NCI-H1436 (cell line): ENCODE measurements around the gene RNF4.
"Not testable (repeated sequence)": the region's sequence is repeated elsewhere in the genome, so short reads cannot be mapped to it uniquely, and the experiment has no call there.

ENCODE experiments used
- DNase-seq: peaks from one replicate; lab custom pipeline; 2025; lab: John Stamatoyannopoulos, UW

Gene RNF4

DNA sequence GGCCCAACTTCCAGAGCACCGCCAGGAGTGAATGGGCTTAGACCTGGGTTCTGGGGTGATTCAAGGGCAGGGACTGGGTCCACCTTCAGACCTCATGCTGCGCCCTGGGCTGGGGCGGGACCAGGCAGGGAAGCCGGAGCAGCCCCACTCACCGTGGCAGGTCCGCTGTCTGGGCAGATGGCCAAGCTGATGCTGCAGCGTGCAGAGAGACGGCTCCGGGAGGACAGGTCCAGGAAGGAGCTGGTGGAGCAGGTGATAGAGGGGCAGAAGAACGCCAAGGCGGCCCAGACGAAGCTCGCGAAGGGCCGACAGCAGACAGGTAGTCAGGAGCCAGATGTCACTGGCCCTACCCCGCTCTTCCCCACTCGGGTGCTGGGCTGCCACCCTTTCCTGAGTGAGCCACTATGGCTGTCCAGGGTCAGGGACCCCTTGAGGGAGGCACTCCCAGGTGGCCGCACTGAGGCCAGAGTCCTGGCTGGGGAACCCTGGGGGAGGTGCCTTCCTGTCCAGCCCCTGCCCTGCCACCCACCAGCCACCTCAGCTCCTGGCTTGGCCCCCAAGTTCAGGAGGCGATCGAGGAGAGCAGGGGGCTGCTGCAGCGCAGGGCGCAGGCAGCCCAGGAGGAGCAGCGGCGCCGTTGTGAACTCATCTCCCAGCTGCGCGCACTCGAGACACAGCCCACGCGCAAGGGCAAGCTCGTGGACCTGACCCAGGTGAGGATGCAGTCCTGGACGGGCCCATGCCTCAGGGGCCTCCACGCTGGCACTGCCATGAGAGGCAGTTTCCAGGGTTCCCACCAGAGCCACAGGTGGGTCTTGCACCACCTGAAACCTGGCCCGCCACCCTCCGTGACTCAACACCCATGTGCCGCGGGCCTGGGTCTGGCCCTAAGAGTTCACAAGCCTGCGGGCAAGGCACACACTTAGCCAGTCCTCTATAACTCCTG, 10.1 kb upstream of the RNF4 start:
- DNase-seq = no peak

DNA sequence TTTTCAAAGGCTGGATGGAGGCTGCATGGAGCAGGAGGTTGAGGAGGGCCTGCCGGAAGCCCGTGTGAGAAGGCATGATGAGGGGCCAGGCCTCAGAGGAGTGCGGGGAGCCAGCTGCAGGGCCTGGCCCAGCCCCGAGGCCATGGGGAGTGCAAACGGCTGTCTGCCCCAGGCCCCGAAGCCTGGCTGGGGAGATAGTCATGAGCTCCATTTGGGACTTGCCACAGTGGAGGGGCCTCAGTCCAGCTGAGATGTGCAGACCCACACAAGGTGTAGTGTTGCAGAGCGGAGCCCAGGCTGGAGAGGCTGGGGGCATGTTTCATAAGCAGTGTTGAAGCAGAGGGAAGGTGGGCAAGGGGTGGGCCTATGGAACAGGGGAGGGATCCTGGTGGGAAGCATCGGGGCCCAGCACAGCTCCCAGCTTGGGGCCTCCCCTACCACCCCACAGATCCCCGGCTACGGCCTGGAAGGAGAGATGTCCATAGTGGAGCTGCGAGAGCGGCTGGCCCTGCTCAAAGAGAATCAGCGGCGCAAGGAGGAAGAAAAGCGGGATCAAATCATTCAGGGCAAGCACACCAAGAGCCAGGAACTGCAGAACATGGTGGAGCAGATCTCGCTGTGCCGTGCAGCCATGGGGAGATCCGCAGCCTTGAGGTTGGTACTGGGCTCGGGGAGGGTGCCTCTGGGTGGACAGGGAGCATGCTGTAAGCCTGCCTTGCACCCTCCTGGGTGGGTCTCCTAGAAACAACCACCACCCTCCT, 9.1 kb upstream of the RNF4 start:
- no peak for DNase-seq

DNA sequence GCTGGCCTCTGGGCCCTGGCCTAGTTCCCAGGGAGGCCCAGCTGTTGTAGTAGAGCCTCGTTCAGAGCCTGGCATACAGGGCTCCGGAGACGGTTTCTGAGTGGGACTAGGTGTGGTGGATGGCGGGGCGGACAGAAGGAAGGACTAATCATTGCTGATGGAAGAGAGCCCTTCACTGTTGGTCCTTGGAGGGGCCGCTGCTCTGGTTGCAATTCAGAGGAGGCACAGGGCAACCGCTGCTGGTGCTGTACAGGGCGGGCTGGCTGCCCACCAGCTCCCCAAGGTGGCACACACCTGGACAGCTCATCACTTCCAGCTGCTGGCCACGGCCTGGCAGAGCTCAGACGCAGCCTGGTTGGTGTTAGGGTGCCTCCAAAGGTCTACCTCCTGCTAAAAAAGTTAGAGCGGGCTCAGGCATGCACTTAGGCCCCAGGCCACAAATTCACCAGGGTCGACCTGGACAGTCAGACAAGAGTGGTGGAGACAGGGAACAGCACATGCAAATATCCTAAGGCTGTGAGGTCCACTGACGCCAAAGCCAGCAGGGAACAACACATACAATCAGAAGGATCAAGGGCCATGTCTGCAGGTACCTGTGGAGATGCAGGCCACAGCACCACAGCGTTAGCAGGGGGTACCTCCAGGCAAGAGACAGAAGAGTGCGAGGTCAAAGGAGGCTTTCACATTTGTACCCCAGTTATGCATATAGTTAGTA, 7.5 kb upstream of the RNF4 start:
- DNase-seq = no peak

DNA sequence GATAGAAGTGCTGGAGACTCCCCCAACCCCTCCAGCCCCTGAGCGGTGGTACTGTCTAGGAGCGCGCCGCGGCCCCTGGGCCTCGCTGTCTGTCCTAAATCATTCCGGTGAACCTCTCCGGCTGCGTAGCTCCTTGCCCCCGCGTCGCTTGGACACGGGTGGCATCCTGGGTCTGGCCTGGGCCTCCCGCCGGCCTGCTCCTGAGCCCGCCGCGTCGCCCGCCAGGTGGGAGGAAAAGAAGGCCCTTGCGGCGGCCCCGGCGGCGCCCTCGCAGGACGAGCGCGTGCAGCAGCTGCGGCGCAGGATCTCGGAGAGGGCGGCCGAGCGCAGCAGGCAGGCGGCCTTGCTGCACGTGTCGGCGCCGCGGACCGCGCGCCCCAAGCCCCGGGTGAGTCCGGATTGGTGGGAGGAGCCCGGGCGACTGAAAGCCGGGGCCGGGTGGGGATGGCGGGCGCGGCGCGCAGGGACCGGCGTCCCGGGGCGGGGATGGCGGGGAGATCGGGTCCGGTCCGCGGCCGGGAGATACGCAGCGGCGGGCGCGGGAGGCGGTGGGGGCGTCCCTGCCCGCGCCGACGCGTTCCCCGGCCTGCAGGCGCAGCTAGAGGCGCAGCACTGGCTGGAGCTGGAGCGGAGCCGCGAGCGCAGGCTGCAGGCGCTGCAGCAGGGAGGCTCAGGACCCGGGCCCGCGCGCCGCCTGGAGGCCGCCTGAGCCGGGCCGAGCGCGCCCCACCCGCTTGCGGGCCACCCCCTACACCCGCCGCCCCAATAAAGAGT, 6.5 kb upstream of the RNF4 start:
- peak; percentile 2 for DNase-seq

DNA sequence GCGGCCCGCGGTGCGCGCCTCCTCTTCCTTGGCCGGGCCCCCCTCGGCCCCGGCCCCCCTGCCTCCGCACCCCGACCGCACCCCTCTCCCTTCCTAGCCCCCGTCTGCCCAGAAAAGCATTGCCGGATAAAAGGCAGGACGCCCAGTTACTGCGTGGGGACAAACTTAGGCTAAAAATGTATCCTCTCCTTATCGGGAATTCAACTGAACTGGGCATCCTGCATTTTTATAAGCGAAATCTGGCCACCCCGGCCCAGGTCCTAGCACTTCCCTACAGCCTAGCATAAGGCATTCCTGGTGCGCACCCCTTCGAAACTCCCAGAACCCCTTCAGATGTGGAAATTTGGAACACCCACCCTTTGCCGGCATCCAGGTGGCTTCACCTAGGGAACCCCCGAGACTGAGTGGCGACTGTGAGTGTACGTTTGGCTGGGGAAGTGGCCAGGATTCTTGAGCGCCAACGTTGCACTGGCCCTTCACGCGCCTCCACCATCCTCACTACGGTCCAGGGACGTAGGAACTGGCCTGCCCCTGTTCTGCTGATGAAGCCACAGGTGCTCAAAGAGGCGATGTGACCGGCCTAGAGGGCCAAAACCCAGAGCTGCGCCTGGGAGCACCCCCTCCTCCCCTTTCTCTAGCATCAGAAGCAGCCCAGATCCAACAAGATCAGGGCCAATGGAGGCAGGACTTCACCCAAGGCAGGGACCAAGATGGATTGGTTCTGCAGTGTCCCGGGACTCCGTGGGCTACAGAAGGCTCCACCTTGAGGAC, 5.7 kb upstream of the RNF4 start:
- no peak for DNase-seq

DNA sequence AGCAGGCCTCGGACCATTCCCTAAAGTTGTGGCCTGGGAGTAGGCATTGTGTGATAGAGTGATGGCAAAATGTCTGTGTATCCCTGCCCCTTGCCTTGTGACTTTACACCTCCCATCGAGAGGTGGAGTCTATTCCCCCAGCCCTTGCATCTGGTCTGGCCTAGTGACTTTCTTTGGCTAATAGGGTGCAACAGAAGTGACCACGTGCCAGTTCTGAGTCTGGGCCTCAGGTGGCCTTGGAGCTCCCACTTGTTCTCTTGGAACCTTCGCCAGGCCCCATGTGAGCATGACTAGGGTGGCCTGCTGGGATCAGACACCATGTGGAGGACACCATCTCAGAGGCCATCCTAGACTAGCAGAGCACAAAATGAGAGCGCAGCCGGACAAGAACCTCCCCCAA, 3.9 kb upstream of the RNF4 start:
- DNase-seq = no peak

DNA sequence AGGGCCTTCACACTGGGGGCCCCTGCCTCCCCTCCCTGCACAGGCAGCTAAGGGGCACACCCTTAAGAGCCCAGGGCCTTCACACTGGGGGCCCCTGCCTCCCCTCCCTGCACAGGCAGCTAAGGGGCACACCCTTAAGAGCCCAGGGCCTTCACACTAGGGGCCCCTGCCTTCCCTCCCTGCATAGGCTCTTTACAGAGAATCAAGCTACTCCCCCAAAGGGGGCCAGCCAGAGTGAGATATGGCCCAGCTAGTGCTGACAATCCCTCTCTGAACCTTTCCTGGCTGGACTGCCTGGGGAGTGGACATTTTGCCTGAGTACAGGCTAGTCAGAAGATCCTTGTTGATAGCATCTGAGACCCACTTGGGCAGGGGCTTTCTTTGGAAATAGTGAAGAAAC, 3.4 kb upstream of the RNF4 start:
- not testable (repeated sequence) for DNase-seq

DNA sequence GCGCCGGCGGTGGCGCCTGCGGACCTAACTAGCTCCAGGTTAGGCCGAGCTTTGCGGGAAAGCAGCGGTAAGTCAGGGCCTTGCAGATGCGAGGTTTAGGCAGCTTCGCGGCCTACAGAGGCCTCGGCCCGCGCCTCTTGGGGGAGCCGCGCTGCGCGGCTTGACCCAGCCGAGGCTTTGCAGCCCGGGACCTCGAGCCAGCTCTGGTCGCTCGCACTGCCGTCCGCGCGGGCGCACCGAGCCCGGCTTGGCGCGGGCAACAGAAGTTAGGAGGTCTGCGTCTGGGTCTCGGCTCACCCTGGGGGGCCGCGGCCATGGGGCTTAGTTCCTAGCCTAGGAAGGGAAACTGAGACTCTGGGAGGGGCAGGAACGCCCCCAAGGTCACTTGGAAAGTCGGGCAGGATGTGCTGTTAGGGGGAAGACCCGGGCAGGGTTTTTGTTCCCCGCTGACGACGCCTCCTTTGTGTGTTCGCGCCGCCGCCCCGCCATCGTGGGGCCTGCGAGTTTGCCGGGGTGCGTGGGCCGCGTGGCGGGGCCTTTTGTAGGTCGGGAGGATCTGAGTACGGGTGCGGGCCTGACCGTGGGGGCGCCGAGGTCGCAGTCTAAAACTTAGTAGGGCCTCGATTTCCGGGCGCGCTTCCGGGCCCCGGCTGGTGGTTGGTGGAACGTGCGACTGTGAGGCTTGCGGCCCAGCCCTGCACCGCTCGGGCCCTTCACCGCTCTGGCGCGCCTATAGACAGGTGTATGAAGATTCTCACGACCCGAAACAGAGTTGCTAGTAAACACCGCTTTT, 482 bp downstream of the RNF4 start:
- peak; percentile 12 for DNase-seq

DNA sequence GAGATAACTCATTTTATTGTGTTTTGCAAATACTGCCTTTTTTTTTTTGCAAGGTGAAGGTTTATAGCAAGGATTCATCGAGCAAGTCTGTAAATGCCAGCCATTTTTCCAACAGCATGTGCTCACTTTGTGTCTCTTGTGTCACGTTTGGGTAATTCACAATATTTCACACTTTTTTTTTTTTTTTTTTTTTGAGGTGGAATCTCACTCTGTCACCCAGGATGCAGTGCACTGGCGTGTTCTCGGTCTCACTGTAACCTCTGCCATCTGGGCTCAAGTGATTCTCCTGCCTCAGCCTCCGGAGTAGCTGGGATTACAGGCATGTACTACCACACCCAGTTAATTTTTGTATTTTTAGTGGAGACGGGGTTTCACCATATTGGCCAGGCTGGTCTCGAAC, 1.9 kb downstream of the RNF4 start:
- DNase-seq = no peak

DNA sequence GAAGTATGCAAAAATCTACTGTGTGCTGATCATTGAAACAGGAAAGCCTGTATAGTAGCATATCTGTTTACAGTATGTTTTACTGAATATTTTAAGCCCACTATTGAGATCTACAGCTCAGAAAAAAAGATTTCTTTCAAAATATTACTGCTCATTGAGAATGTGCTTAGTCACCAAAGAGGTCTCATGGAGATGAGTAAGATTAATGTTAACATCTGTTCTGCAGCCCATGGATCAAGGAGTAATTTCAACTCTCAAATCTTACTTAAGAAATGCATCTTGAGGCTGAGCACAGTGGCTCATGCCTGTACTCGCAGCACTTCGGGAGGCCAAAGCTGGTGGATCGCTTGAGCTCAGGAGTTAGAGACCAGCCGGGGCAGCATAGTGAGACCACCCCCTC, 3.3 kb downstream of the RNF4 start:
- no peak for DNase-seq

DNA sequence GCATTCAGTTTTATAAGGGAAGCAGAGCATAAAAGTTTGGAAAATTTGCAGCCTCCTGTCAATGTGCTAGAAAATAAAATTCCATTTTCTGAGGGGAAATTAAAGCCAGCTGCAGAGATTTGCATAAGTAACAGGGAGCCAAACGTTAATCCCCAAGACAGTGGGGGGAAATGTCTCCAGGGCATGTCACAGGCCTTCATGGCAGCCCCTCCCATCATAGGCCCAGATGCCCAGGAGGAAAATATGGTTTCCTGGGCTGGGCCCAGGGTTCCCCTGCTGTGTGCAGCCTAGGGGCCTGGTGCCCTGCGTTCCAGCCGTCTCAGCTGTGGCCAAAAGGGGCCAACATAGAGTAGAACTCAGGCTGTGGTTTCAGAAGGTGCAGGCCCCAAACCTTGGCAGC, 9.3 kb downstream of the RNF4 start:
- DNase-seq = no peak

DNA sequence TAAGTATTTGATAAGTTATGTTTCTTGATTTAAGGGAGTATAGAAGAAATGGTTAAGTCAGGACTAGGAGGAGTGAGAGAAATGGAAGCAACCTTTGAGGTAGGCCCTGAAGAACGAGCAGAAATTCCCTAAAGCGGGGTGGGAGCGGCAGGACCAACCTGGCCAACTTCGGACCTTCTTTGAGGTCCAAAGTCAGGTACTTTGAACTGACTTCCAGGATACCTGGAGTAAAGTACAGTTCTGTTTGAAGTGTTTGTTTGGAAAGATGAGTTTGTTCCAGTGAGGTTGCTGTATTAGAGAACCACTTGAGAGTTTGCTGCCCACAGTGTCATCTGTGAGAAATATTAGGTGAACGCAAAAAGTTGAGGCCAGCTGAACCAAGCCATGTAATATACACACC, 11.7 kb downstream of the RNF4 start:
- no peak for DNase-seq

DNA sequence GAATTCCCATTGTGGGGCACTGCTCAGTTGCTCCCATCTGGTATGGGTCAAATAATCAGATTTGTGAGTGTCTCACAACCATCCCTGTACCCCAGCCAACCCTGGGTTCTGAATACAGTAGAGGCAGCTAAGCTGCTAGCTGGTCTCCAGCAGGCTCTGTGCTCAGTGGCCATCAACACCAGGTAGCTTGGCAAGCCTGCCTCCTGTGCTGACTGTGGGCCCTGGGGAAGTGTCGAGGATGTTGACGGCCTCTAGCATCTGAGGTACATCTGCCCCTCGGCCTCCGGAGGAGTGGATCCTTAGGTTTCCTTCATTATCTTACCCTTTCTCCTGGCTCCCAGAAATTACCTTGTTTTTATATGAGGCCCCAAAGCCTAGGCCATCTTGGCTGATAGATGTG, 13.3 kb downstream of the RNF4 start:
- no peak for DNase-seq

DNA sequence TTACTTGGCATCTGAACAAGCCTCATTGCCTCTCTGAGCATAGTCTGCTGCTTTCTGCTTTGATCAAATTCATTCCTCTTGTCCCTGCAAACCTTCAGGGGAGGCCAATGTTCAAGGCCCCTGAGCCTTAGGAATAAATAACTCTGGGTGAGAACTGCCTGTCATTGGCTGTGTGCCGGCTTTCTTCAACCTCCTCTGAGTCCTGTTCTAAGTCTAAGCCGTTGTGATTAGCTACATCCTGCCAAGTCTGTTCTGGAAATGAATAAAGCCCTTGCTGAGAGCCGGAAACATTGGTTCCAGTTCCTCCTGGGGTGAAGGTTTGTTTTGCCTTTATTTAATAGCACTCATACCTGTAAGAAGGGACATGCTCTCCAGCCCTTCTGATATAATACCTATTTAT, 13.8 kb downstream of the RNF4 start:
- no peak for DNase-seq

DNA sequence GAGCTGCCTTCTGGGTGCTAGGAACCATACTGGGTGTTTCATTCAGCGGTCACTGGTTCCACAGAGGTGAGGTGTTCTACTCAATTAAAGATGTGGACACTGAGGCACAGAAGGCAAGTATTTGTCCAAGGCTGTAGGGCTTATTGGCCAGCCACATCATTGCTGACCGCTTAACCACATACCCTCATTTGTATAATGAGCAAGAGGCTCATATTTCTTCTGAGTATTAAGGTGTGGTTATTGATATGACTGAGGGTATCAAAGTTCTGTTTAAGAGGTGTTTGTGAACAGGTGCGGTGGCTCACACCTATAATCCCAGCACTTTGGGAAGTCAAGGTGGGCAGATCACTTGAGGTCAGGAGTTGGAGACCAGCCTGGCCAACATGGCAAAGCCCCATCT, 14.3 kb downstream of the RNF4 start:
- no peak for DNase-seq

DNA sequence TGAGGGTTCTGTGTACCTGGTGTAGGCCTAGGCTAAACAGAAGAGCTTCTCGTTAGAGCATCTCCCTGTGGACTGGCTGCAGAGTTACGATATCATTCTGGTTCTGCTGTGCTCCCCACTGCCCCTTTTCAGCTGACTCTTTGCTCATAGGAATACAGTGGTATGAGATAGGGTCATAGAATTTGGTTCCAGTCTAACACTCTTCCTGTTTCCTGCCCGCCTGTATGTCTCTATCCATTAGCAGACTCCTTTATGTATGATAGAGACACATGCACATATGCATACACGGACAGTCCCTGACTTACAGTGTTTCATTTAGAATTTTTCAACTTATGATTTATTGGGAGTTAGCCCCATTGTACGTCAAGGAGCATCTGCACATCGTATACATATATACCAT, 15.3 kb downstream of the RNF4 start:
- DNase-seq = no peak

DNA sequence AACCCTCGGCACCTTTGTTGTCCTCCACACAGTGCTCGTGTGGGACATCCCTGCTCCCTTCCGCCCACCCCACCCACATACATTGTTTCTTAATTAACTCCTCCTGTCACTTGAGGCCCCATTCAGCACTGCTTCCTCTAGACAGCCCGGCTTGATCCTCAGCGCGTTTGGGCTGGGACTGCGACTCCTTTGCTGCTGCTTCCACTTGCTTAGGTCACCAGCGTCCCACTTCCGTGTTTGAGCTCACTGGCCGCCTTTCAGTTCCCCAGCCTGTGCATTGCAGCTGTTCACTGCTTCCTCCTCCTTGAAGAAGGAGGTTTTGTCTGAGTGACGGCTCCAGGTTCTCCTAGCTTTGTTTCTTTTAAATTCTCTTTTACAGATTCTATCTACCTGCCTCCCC, 16.1 kb downstream of the RNF4 start:
- DNase-seq = no peak

DNA sequence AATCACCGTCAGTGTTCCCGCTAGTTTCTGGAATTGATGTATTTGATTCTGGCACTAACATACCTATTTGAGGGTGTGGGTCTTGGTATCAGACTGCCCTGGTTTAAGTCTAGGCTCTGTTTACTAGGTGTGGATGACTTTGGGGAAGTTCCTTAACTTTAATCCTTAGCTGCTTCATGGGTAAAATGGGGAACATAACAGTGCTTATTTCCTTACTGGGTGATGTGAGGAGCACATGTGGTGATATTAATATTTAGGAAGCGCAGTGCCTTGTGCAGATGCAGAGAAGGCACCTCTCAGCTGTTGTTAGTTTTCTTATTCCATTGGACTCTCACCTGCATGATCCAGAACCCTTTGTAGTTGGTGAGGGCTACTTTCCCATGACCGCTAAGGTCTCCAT, 17.1 kb downstream of the RNF4 start:
- DNase-seq = no peak

DNA sequence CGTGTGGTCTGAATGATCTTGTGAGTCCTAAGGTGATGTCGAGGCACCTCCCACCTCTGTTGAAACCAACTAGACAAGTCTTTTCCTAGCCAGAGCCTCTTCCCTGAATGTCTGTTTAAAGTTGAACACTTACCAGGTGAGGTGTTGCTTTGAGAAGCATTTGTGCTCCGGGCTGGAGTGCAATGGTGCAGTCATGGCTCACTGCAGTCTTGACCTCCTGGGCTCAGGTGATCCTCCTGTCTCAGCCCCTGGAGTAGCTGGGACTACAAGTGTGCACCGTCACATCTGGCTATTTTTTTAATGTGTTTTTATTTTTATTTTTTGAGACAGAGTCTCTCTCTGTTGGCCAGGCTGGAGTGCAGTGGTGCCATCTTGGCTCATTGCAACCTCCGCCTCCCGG, 18.1 kb downstream of the RNF4 start:
- no peak for DNase-seq

DNA sequence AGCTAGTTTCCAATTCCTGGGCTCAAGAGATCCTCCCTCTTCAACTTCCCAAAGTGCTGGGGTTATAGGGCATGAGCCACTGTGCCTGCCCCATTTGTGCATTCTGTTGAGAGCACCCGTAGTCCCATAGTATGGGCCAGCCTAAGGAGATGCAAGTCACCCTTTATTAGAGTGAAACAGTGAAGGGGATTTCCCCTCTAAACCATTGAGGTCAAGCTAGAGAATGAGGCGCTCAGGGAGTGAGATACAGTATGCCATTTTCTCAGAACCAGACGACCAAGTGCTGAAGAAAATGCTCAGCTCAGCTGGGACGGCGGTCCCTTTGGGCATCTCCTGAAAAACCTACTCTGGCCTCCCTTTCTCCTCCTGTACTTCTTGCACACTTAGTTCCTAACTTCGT, 18.7 kb downstream of the RNF4 start:
- no peak for DNase-seq
